GM20431 (cell line): ENCODE results near the gene GRIK4.

Experiments
- in situ Hi-C: fragments of 300-500 bp; cut with MseI, MboI; formaldehyde crosslinking; loops from one replicate; pipeline ENCODE4 v1.15.0; 2020; ENCODE audit warnings: low sequenced_read_pairs; ENCODE audit not compliant: unreplicated experiment

GRIK4 gene

DNA sequence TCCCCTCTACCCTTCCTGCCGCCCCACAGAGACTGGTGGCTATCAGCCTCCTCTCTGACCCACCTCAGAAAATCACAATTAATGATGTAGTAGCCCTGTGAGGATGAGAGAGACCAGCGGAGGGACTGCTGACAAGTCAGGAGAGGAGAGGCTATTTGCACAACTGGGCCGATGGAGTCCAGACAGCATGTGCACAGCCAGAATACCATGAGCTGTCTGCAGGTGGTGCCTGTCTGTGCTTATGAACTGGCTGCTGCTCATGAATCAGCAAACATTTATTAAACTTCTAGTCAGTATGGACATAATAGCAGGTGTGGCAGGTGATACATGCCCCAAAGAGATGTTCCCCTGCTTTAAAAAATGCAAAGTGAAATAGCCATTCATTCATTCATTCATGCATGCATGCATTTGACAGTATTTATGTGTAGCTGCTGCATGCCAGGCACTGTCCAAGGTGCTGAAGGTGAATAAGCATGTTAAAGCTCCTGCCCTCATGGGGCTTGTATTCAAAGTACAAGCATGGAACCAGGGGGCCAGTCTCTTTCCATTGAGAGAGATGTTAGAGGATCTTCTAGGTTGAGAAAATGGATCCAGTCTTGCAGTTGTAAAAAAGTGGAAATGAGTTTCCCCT is 141.3 kb downstream of the GRIK4 start:
- in situ Hi-C loops, result no loop called here

DNA sequence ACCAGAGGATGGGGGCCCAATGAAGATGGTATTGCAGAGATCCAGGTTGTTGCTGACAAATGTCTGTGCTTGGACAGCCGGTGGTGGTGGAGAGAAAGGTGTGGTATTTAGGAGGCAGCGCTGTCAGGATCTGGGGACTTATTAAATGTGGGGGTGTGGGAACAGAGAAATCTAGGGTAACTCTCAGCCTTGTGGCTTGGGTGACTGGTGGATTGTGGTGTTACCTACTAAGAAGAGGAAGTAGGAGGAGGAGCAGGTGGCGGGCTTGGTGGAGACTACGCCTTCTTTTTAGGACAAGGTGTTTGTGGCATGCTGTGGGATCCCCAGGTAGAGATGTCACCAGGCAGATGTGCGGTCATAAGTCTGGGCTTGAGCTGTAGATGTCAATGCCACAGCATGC is 144.0 kb downstream of the GRIK4 start:
- in situ Hi-C loops, result no loop called here

DNA sequence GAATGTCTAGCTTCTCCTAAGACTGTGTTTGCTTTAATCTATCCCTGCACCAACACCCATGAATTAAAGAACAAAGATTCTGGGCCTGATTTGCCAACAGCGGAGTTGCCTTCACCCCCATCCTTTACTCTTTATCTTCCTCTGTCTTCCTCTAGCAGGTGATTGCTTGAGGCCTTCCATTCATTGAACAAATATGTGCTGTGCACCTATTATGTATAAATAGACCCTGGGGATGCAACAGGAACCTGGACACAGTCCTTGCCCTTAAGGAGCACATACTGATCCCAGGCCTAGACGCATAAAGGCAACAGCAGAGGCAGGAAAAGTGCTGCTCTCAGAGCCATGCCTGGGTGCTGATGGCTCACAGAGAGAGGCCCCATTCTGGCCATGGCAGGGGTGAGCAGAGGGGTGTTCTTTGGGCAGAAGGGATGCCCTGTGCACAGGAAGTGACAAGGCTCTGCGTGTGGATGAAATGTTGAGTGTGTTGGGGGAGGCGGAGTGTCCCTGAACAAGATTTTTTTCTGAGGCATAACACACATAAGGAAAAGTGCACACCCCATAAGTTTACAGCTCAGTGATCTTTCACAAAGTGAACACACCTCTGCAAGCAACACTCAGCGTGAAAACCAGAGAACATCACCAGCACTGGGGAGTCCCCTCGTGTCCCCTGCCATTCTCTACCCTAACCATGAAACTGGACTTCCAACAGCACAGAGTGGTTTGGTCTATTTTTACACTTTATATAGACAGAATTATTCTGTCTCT is 145.9 kb downstream of the GRIK4 start:
- in situ Hi-C loops, result no loop called here

DNA sequence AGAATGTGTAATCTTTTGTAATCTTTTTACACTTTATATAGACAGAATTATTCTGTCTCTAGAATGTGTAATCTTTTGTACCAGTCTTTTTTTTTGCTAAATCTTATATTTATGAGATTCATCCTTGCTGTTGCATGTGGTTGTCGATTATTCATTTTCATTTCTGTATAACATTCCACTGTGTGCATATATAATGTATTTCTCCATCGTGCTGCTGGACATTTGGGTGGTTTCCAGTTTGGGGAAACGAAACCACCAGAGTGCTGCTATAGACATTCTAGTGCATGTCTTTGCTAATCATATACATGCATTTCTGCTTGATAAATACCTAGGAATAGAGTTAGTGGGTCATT is 146.5 kb downstream of the GRIK4 start:
- in situ Hi-C loops, result no loop called here

DNA sequence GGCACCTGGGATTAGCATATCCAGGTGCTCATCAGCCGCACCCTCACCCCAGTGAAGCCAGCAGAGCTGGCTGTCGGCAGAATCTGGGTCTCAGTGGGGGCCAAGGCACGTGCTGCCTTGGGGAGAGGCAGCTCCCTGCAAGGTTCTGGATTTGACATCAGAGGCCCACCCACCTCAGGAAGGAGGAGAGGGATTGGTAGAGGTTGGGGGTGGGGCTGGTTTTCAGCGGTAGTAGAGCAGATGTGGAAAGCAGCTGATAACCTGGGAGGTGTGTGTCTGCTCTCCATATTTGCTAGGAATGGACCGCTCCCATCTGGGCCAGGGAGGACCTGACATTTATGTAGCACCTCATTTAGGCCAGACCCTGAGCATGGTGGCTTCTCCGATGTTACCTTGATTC is 147.5 kb downstream of the GRIK4 start:
- in situ Hi-C loops, result no loop called here

DNA sequence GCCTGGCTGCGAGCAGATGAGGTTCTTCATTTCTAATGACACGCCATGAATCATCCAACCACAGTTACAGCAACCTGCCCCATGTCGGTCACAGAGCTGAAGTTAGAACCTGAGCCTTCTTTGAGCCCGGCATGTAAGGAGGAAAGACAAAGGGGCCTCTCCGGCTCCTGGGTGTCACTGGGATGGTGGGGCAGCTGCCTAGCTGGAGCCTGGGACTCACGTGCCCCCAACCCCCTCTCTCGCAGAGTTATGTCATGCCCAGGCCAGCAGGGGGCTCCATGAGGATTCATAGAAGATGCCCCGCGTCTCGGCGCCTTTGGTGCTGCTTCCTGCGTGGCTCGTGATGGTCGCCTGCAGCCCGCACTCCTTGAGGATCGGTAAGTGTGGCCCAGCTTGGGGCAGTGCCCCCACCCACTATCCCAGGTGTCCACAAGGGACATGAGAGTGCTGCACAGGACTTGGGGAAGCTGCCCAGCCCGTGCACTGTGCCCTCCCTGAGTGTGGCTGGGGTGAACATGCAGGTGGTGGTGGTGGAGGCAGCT is 148.5 kb downstream of the GRIK4 start:
- in situ Hi-C loops, result no loop called here

DNA sequence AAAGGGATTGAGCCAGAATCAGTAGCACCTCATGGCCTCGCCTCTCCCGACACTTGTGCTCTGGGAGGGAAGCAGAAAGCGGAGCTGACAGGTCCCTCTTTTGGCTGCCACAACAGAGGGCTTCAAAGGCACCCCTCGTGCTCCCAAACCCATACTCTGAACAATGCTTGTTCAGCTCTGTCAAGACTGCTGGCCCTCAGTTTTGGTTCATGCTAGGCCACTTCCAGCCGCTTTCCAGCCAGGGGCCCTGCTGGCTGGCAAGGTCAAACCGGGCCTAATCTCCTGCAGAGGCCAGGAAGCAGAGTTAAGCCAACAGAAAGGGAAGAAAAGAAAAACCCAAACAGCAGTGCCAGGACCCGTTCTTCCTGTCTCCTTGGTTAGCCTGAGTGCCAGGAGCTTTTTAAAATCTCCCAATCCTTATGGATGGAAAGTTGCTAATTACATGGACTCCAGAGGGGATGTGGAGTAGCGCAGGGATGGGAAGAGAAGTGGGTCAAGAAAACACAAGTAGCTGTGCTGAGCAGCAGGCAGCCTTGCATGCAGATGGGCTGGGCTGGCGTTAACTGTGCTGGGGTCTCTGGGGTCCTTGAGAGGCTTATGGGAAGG is 150.6 kb downstream of the GRIK4 start:
- in situ Hi-C loops, result no loop called here

DNA sequence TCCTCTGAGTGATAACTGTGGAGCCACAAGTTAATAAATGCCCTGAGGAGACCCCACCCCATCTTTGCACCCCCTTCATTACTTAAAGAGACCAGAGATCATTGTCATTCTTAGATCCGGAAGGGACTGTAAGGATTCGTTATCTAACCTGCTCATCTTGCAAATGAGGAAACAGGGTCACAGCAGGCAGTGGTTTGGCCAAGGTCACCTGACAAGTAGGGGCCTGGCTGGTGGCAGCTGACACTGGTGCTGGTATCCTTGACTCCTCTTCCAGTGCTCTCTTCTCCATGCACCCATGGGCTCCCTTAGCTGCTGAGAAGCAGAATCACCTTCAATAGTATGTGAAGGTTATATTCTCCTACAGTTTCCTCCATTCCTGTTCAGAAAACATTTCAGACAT is 151.6 kb downstream of the GRIK4 start:
- in situ Hi-C loops, result no loop called here

DNA sequence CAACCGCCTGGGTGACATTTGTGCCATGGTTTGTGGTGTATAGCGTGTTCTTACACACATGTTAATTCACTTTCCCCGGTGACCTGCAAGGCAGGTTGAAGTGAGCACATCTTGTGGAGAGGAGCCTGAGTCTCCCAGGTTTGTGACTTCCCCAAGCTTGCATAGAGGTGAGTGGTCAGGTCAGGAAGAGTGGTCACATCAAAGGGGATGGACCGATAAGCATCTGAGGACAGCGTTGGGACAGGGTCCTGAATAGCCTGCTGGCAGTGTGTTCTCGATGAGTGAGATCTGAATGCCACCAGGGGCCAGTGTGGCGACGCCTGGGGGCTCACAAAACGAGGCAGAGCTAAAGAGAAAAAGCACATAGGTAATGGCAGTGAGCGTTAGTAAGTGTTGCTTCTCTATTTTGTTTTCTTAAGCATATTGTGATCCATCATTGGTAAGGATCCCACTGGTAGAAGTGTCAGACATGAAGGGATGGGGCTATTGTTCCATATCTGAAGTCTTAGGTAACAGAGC is 154.6 kb downstream of the GRIK4 start:
- in situ Hi-C loops, result no loop called here

DNA sequence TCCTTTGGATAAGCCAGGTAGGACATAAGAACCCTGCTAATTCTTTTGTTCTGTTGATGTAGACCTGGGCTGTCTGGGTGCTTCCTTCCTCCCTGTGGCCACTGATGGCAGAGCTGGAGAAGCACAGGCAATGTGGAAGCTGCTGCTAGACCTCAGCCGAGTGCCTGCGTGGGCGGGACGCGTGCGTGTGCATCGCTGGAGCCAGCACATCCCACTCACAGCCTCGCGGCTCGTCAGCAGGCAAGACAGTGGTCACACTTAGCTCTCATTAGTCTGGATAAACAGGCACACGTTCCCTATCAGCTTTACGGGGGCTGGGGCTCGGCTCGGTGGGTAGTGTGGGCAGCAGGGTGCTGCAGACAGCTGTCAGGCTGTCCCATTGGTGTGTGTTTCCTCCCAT is 155.7 kb downstream of the GRIK4 start:
- in situ Hi-C loops, result no loop called here

DNA sequence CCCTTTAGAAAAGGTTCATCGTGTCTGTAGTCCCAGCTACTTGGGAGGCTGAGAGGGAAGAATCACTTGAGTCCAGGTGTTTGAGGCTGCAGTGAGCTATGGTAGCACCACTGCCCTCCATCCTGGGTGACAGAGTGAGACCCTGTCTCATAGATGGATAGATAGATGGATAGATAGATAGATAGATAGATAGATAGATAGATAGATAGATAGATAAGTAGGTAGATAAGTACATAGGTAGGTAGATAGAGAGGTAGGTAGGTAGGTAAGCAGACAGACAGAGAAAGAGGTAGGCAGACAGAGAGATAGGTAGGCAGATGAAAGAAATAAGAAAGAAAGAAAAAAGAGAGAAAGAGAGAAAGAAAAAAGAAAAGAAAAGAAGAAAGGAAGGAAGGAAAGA is 156.4 kb downstream of the GRIK4 start:
- in situ Hi-C loops, result no loop called here

DNA sequence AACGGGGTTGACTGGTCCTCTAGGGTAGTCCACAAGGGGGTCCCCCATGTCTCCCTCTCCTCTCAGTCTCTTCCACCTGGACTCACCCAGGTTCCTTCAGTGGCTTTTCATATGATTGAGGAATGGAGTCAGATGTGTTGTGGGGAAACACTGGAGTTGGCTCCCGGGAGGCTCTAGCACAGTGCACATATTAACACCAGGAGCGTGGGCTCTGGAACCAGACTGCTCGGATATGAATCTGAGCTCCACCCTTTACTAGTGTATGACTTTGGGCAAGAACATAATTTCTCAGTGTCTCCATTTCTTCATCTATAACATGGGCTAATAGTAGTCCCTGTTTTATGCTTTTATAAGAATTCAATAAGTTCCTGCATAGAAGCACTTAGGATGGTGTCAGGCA is 157.0 kb downstream of the GRIK4 start:
- in situ Hi-C loops, result no loop called here

DNA sequence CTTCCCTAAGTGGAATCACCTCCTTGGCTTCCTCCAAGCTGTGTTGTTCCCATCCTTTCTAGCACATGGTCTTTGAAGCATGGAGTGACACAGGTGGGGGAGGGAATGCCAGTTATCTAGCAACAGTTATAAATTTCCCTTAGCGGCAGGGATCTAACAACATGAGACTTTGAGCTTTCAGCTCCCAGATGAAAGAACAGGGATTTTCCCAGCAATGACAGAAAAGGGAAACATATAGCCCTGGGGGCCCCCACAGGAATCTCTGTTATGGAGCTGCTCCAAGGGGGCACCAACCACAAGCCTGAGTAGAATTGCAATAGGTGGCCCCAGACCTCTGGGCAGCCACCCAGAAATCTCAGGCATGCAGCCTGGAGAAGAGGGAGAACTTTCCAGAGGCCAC is 163.0 kb downstream of the GRIK4 start:
- in situ Hi-C loops, result no loop called here

DNA sequence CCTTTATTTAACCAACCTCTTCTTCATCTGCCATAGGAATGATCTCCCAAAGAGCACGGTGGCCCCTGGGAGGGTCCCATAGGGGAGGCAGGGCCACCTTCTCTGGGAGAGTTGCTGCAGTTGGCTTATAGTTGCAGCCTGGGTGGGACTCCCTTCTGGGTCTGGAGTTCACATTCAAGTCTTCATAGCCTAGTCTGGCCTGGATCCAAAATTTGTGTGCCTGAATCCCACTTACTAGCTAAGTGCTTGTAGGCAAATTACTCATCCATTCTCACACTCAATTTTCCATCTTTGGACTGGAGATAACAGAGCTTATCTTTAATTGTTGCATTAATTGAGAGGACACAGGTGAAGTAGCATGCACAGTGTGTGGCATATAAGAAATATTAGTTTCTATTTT is 163.6 kb downstream of the GRIK4 start:
- in situ Hi-C loops, result no loop called here

DNA sequence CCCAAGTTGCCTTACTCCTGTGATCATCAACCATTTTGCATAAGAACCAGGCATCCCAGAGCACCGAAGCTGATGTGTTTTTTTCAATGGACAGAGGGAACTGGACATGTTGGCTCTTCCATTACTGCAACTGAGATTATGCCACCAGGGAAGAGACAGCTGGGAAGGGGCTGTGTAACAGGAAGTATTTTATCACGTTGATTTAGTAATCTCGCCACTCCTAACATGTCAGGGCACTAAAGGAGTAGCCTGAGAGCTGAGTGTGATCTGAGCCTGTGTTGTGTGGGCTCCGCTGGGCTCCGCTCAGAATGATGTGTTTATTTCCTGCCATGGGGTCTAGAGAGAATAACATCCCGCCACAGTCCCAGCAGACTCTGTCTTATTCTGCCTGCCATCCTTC is 165.4 kb downstream of the GRIK4 start:
- in situ Hi-C loops, result no loop called here

DNA sequence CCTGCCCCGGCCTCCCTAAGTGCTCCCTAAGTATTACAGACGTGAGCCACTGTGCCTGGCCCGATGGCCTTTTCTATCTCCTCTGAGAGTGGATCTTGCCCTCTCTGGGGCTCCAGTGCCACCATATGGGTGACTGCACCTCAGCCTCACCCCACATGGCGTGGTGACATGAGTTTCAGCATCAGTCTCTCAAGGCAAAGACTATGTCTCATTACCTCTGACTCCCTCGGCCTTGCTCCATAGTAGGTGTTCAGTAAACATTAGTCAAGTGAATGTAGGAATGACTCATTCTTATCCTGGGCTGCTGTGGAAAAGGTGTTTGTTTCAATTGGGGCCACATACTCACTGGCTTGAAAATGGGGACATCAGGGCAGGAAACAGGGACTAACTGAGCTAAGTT is 168.8 kb downstream of the GRIK4 start:
- in situ Hi-C loops, result loop anchor here (10.0 kb wide), 1 partner anchor 166 kb away; the partner anchor contains the start of gene GRIK4

DNA sequence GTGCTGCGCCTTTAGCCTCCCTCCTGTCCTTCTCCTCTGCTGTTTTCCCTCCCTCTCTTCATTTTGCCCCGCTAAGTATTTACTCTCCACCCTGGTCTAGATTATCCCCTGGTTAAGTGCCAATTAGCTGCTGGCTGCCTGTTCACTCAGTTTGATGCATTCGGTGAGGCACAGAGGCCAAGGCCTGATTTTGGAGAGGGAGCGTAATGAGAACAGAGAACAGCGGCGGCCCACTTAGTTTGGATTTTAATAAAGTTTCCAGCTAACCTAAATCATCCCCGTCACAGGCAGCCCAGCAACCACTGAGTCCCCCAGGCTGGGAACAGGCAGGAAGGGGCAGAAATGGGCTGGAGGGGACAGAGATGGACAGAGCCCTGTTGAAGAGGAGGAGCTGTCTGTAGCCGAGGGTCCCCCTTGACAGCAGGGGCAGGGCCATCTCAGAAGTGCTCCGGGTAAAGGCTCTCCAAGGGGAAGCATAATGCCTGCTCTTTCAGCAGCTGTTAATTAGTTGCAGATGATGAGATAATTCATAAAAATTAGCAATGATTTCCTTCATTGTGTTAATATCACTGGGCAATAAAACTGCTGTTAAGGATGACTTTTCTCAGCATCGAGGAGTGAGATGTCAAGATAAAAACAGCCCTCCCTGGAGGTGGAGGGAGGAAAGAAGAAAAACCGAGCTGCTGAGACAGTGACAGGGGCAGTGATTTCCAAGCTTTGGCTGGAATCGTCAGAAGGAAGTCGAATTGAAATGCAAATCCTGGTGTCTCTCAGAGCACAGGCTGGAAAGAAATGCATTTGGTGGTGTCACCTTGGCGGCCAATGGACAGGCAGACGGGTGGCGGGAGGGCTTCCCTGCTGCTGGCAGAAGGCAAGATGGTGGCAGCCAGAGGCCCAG is 170.1 kb downstream of the GRIK4 start:
- in situ Hi-C loops, result loop anchor here (10.0 kb wide), 1 partner anchor 167 kb away; the partner anchor contains the start of gene GRIK4

DNA sequence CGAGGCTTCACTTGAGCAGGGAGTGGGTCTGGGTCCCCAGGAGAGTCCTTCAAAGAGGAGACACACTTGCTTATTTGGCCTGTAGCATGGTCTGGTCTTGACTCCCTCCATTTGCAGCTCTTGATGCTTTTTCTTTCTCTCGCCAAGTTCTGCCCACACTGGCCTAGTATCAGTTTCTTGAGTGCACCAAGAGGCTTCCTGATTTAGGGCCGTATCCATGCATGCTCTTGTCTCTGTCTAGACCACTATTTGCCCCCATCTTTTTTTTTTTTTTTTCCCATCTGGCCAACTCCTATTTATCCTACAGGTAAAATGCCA is 170.7 kb downstream of the GRIK4 start:
- in situ Hi-C loops, result loop anchor here (10.0 kb wide), 1 partner anchor 167 kb away; the partner anchor contains the start of gene GRIK4

DNA sequence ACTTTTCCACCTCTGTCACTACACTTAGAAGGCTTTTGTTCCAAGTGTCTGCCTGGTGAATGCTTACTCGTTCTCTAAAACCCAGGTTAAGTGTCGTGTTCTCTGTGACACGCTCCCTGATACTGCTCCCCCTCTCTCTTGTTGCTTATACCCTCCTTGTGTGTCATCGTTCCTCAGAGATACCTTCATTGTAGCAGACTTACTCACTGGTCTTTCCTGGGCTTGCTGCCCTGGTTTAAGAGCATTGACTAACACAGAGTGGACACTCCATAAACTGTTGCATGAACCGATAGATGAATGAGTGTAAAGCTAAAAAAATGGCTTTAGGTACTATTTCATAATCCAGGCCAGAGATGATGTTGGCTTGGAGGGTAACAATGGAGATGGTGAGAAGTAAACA is 171.3 kb downstream of the GRIK4 start:
- in situ Hi-C loops, result loop anchor here (10.0 kb wide), 1 partner anchor 168 kb away; the partner anchor contains the start of gene GRIK4

DNA sequence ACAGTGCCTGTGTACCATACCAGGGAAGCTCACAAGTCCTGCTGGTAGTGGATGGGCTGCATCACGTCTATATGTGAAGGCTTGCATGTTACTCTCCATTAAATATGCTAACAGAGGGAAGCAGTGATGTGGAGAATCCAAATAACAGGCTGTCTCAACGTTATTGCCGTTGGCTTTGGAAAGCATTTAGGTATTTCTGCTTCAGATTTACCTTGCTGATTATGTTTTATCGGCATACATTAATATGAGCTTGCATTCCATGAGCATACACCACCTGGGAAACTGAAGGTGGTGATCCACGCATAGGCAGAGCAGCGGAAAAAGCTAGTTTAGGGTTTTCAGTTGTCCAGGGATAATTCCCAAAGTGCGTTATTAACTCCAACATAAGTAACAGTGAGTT is 175.0 kb downstream of the GRIK4 start:
- in situ Hi-C loops, result loop anchor here (10.0 kb wide), 1 partner anchor 172 kb away; the partner anchor contains the start of gene GRIK4
